AG04450 (cell line): ENCODE measurements around the gene CYP2S1. TPM values are rescaled to one million over a fixed set of nuclear protein-coding genes. Genes with fewer than 3 reads are reported as not detected.

Experiments
- CTCF ChIA-PET: fragments of 300-600, 350-600 bp; formaldehyde crosslinking; extraction: SDS; loops from one replicate; lab custom pipeline; 2022; ENCODE audit warnings: antibody characterized with exemption, inconsistent platforms; lab: Charles Lee
- POLR2A ChIA-PET: fragments of 350-600 bp; formaldehyde crosslinking; extraction: SDS; loops from one replicate; lab custom pipeline; 2021; ENCODE audit warnings: antibody characterized with exemption, inconsistent platforms; lab: Yijun Ruan, JAX
- DNase-seq: peaks from one replicate; pipeline ENCODE4 v3.0.0-alpha.2; 2011; ENCODE audit warnings: low read depth, low spot score
- H3K27ac ChIP-seq: one replicate; pipeline ENCODE4 v1.5.1; 2012; ENCODE audit warnings: low read depth, low read length, control low read depth
- H3K27me3 ChIP-seq: one replicate; pipeline ENCODE4 v1.6.0; 2012; ENCODE audit warnings: low read length; ENCODE audit not compliant: control insufficient read depth, insufficient read depth
- H3K4me3 ChIP-seq: 2 replicates; pipeline ENCODE4 v1.5.1; 2011; ENCODE audit warnings: mild to moderate bottlenecking, low read depth, low read length, control low read depth
- H3K9me3 ChIP-seq: 2 replicates; pipeline ENCODE4 v1.5.1; 2012; ENCODE audit warnings: low read length; ENCODE audit not compliant: control insufficient read depth, insufficient read depth
- polyA plus RNA-seq: library from polyadenylated mRNA; depleted of rRNA; stranded (reverse); fragments of >200 nt; gene quantifications from 2 replicates; pipeline ENCODE4 v1.2.3, GENCODE V29; 2011
- TF ChIP-seq, protein P1 (sequence below): IDR thresholded peaks from 2 replicates; pipeline ENCODE4 v1.5.1; 2011; ENCODE audit warnings: low read depth, low read length, control low read depth, inconsistent platforms

Gene CYP2S1
- polyA plus RNA-seq, 1 experiment = 0.73 TPM

GRCh38 chr19:41232686-41233085 lies 39.7 kb downstream of the CYP2S1 start:
- H3K9me3 ChIP-seq = no peaks in the 10 kb centered on the region
- no peak overlapping the region for H3K4me3 ChIP-seq
- no peak overlapping the region for H3K27ac ChIP-seq
- no peaks in the 10 kb centered on the region for H3K27me3 ChIP-seq
- ChIA-PET CTCF (no interaction called here), POLR2A (interaction anchor here (0.8 kb wide), 1 partner anchor 26 kb away, joined by 5 read pairs; no protein-coding TSS in a partner anchor)
- no peak for DNase-seq
- TF ChIP-seq, protein P1, sequence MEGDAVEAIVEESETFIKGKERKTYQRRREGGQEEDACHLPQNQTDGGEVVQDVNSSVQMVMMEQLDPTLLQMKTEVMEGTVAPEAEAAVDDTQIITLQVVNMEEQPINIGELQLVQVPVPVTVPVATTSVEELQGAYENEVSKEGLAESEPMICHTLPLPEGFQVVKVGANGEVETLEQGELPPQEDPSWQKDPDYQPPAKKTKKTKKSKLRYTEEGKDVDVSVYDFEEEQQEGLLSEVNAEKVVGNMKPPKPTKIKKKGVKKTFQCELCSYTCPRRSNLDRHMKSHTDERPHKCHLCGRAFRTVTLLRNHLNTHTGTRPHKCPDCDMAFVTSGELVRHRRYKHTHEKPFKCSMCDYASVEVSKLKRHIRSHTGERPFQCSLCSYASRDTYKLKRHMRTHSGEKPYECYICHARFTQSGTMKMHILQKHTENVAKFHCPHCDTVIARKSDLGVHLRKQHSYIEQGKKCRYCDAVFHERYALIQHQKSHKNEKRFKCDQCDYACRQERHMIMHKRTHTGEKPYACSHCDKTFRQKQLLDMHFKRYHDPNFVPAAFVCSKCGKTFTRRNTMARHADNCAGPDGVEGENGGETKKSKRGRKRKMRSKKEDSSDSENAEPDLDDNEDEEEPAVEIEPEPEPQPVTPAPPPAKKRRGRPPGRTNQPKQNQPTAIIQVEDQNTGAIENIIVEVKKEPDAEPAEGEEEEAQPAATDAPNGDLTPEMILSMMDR = no peak

GRCh38 chr19:41233748-41234240 lies 40.8 kb downstream of the CYP2S1 start:
- Histone ChIP-seq H3K27ac (no peak overlapping the region), H3K27me3 (no peaks in the 10 kb centered on the region), H3K4me3 (no peak overlapping the region), H3K9me3 (no peaks in the 10 kb centered on the region)
- ChIA-PET CTCF (interaction anchor here (1.3 kb wide), 1 partner anchor 29 kb away, joined by 3 read pairs; no protein-coding TSS in a partner anchor), POLR2A (interaction anchor here (0.6 kb wide), 1 partner anchor 17 kb away, joined by 3 read pairs; no protein-coding TSS in a partner anchor)
- TF ChIP-seq, protein P1 = no peak
- no peak for DNase-seq

GRCh38 chr19:41234512-41235168 lies 41.6 kb downstream of the CYP2S1 start:
- no peak for DNase-seq
- TF ChIP-seq, protein P1 = no peak
- H3K27me3 ChIP-seq = no peaks in the 10 kb centered on the region
- H3K9me3 ChIP-seq = no peaks in the 10 kb centered on the region
- H3K4me3 ChIP-seq = no peak overlapping the region
- ChIA-PET CTCF (interaction anchor here (1.3 kb wide), 1 partner anchor 28 kb away, joined by 3 read pairs; no protein-coding TSS in a partner anchor), POLR2A (interaction anchor here (2.4 kb wide), 1 partner anchor 9 kb away, joined by 10 read pairs; no protein-coding TSS in a partner anchor)
- no peak overlapping the region for H3K27ac ChIP-seq

GRCh38 chr19:41235480-41235879 lies 42.5 kb downstream of the CYP2S1 start:
- Histone ChIP-seq H3K4me3 (no peak overlapping the region), H3K9me3 (no peaks in the 10 kb centered on the region), H3K27ac (no peak overlapping the region), H3K27me3 (no peaks in the 10 kb centered on the region)
- DNase-seq = no peak
- POLR2A ChIA-PET = interaction anchor here (0.7 to 2.4 kb wide), 2 partner anchors 10 to 447 kb away, joined by 3 to 10 read pairs; no protein-coding TSS in a partner anchor
- CTCF ChIA-PET = interaction anchor here (1.4 kb wide), 1 partner anchor 27 kb away, joined by 6 read pairs; no protein-coding TSS in a partner anchor
- TF ChIP-seq, protein P1 = no peak

DNA sequence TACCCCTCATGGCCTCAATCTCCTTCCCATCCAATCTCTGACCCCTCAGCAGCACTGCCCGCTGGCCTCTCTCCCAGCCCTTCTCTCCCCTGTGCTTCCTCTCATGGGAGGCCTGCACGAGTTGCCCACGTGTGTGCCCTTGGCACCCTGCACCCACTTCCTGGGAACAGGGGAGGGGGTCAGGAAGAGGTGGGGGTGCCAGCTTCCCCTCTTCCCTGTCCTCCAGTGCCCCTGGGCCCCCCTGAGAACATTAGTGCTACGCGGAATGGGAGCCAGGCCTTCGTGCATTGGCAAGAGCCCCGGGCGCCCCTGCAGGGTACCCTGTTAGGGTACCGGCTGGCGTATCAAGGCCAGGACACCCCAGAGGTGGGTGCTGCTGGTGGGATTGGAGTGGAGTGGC lies 45.2 kb downstream of the CYP2S1 start:
- no peak for DNase-seq
- Histone ChIP-seq H3K4me3 (no peak overlapping the region), H3K27ac (peak overlapping the region; percentile 31), H3K9me3 (no peaks in the 10 kb centered on the region), H3K27me3 (no peaks in the 10 kb centered on the region)
- TF ChIP-seq, protein P1 = no peak
- CTCF ChIA-PET = no interaction called here
- POLR2A ChIA-PET = interaction anchor here (0.6 to 1.6 kb wide), 2 partner anchors 12 to 13 kb away, joined by 3 to 7 read pairs; no protein-coding TSS in a partner anchor
